ENCODE results near the gene GATM. TPM values are rescaled to one million over a fixed set of nuclear protein-coding genes. Genes with fewer than 3 reads are reported as not detected.

Gene GATM
- polyA plus RNA-seq, 3 donors: 0.89 to 1.5 (median 1.5) TPM

DNA sequence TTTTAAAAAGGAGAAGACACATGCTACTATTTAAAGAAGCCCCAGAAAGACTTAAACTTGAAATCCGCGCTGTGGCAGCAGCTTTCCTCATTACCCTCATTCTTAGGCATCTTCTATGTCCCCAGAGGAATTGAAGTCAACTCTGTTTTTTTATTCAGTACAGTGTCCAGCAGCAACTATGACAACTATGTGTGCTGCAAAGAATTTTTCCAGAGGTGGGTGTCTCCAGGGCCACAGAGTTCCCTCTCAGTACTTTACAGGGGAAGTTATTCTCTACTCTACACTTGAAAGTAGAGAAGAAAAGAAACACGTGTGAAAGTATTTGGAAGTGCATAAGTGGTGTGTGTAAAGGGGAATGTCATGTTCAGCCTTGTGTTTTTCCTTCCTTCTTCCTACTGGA is 32.0 kb downstream of the GATM start:
- Histone ChIP-seq H3K27me3 (ENCODE audit: control insufficient read depth in 2 of 2, insufficient read depth in 2 of 2, low read length in 2 of 2) (peaks cover 0 to 3% of the 10 kb centered on the region in 2 donors), H3K36me3 (replicated peaks in 1 of 2; ENCODE audit: control insufficient read depth in 1 of 2, insufficient read depth in 2 of 2, low read length in 2 of 2) (no peaks in the 10 kb centered on the region), H3K4me3 (replicated peaks in 1 of 3; ENCODE audit: low read depth in 2 of 3, low read length in 3 of 3) (no peak overlapping the region), H4K20me1 (ENCODE audit: insufficient read depth, low read length) (no peaks in the 10 kb centered on the region), H3K9me3 (replicated peaks in 1 of 2; ENCODE audit: control insufficient read depth in 1 of 2, insufficient read depth in 1 of 2, low read length in 2 of 2) (no peaks in the 10 kb centered on the region), H3K4me2 (replicated peaks; ENCODE audit: extremely low read depth, low read length, poor library complexity, severe bottlenecking) (no peak overlapping the region), H3K79me2 (ENCODE audit: insufficient read depth, low read length) (no peaks in the 10 kb centered on the region), H3K9ac (ENCODE audit: insufficient read depth, low read length, poor library complexity, severe bottlenecking) (no peak overlapping the region), H3K4me1 (ENCODE audit: control insufficient read depth in 1 of 2, insufficient read depth in 2 of 2, low read length in 2 of 2) (peaks cover 3 to 5% of the 10 kb centered on the region in 2 donors), H2AFZ (ENCODE audit: insufficient read depth, low read depth, low read length, poor library complexity, severe bottlenecking) (no peak overlapping the region), H3K27ac (ENCODE audit: low read depth in 1 of 2, low read length in 2 of 2) (no peak overlapping the region)
- intact Hi-C loops (cut with micrococcal nuclease): no loop called here
- WGBS (ENCODE audit: insufficient coverage): 90% methylated on average over 2 of the region's 3 CpGs
- H3K36me3 Mint-ChIP-seq: no peaks in the 10 kb centered on the region
- H3K4me1 Mint-ChIP-seq: peaks cover 4% of the 10 kb centered on the region
- H3K27me3 Mint-ChIP-seq (ENCODE audit: low read depth in 3 of 3): peaks cover 15 to 25% (median 20%) of the 10 kb centered on the region in 3 donors
- TF ChIP-seq, protein P1, sequence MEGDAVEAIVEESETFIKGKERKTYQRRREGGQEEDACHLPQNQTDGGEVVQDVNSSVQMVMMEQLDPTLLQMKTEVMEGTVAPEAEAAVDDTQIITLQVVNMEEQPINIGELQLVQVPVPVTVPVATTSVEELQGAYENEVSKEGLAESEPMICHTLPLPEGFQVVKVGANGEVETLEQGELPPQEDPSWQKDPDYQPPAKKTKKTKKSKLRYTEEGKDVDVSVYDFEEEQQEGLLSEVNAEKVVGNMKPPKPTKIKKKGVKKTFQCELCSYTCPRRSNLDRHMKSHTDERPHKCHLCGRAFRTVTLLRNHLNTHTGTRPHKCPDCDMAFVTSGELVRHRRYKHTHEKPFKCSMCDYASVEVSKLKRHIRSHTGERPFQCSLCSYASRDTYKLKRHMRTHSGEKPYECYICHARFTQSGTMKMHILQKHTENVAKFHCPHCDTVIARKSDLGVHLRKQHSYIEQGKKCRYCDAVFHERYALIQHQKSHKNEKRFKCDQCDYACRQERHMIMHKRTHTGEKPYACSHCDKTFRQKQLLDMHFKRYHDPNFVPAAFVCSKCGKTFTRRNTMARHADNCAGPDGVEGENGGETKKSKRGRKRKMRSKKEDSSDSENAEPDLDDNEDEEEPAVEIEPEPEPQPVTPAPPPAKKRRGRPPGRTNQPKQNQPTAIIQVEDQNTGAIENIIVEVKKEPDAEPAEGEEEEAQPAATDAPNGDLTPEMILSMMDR (IDR thresholded peaks at IDR 0.05): no peak
- DNase-seq: no peak
- H3K27ac Mint-ChIP-seq: no peak overlapping the region
- H3K4me3 Mint-ChIP-seq: no peak overlapping the region
- H3K9me3 Mint-ChIP-seq: no peaks in the 10 kb centered on the region

DNA sequence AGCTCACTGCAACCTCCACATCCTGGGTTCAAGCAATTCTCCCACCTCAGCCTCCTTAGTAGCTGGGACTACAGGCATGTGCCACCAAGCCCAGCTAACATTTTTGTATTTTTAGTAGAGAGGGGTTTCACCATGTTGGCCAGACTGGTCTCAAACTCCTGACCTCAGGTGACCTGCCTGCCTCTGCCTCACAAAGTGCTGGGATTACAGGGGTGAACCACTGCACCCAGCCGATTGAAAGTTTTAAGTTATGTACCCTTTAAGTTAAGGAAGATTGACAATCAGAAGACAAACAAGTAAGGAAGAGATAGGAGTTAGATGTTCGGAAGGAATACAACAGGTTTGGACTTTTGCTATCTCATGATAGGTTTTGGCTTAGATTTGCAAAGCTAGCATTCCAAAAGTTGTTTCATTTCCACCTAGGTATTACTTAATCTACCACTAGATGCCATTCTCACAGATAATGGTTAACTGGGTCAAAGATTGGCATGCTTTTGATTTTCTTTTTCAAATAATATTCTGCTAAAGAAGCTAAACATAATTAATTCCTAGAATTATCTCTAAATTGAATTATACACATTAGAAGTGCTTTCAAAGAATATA is 35.0 kb downstream of the GATM start:
- peaks cover 12 to 18% (median 16%) of the 10 kb centered on the region in 3 donors for H3K27me3 Mint-ChIP-seq (ENCODE audit: low read depth in 3 of 3)
- Histone ChIP-seq H3K27ac (ENCODE audit: low read depth in 1 of 2, low read length in 2 of 2) (no peak overlapping the region), H3K4me1 (ENCODE audit: control insufficient read depth in 1 of 2, insufficient read depth in 2 of 2, low read length in 2 of 2) (no peaks in the 10 kb centered on the region), H3K4me2 (replicated peaks; ENCODE audit: extremely low read depth, low read length, poor library complexity, severe bottlenecking) (no peak overlapping the region), H3K36me3 (replicated peaks in 1 of 2; ENCODE audit: control insufficient read depth in 1 of 2, insufficient read depth in 2 of 2, low read length in 2 of 2) (no peaks in the 10 kb centered on the region), H3K9ac (ENCODE audit: insufficient read depth, low read length, poor library complexity, severe bottlenecking) (no peak overlapping the region), H3K4me3 (replicated peaks in 1 of 3; ENCODE audit: low read depth in 2 of 3, low read length in 3 of 3) (no peak overlapping the region), H3K79me2 (ENCODE audit: insufficient read depth, low read length) (no peaks in the 10 kb centered on the region), H3K9me3 (replicated peaks in 1 of 2; ENCODE audit: control insufficient read depth in 1 of 2, insufficient read depth in 1 of 2, low read length in 2 of 2) (no peaks in the 10 kb centered on the region), H3K27me3 (ENCODE audit: control insufficient read depth in 2 of 2, insufficient read depth in 2 of 2, low read length in 2 of 2) (peaks cover 0 to 3% of the 10 kb centered on the region in 2 donors), H2AFZ (ENCODE audit: insufficient read depth, low read depth, low read length, poor library complexity, severe bottlenecking) (no peak overlapping the region), H4K20me1 (ENCODE audit: insufficient read depth, low read length) (no peaks in the 10 kb centered on the region)
- no peak overlapping the region for H3K27ac Mint-ChIP-seq
- intact Hi-C loops (cut with micrococcal nuclease): no loop called here
- H3K4me3 Mint-ChIP-seq: no peak overlapping the region
- H3K4me1 Mint-ChIP-seq: no peaks in the 10 kb centered on the region
- no peaks in the 10 kb centered on the region for H3K36me3 Mint-ChIP-seq
- 100% methylated on average over 1 of the region's 2 CpGs for WGBS (ENCODE audit: insufficient coverage)
- DNase-seq: no peak
- H3K9me3 Mint-ChIP-seq: peaks cover 0 to 4% (median 0%) of the 10 kb centered on the region in 7 donors
- TF ChIP-seq, protein P1 (IDR thresholded peaks at IDR 0.05): no peak

Data from CD14-positive monocyte (primary cell).